ENCODE results near the gene TREX2. TPM values are rescaled to one million over a fixed set of nuclear protein-coding genes. Genes with fewer than 3 reads are reported as not detected.

TREX2 gene
- total and polyA plus RNA-seq, 2 of the 4 experiments (the other 2 are of a cell fraction), result 0.36 to 0.84 TPM

GRCh38 chrX:153438532-153438931, 7.3 kb downstream of the TREX2 start:
- no peak overlapping the region for H2AK5ac ChIP-seq (ENCODE audit: low read depth, low read length)
- ATAC-seq (ENCODE audit: low read depth) (0 out of 2 replicates have a peak, but pooled peaks have one; percentile 40), DNase-seq (peak; percentile 7)
- H3K9me3 ChIP-seq (ENCODE audit: control insufficient read depth, insufficient read depth, low read length), result peaks cover 9% of the 10 kb centered on the region
- TF ChIP-seq RAD21 (IDR thresholded peaks at IDR 0.05; ENCODE audit: low read length) (peak; percentile 25), BHLHE40 (IDR thresholded peaks at IDR 0.05; ENCODE audit: low read depth, low read length) (no peak)
- peaks cover 10% of the 10 kb centered on the region for H3K27me3 ChIP-seq (ENCODE audit: control insufficient read depth, insufficient read depth, low read length)
- H3K18ac ChIP-seq (ENCODE audit: low read depth, low read length), result no peak overlapping the region
- no peak overlapping the region for H3K23ac ChIP-seq (ENCODE audit: low read depth, low read length)
- no peak overlapping the region for H3K4me2 ChIP-seq (ENCODE audit: low read depth, low read length)
- WGBS, 2 experiments (ENCODE audit: extremely low coverage in 2 of 2, insufficient read length in 1 of 2), result 39% methylated on average over 3 of the region's 8 CpGs; no CpG with 5 or more reads in 1 of the 2 experiments
- no peak overlapping the region for H4K91ac ChIP-seq (ENCODE audit: insufficient read depth, low read depth, low read length)
- H3K56ac ChIP-seq (ENCODE audit: extremely low read depth, insufficient read depth, low read length), result no peak overlapping the region
- no peak overlapping the region for H4K5ac ChIP-seq (ENCODE audit: low read depth, low read length)
- no peak overlapping the region for H4K8ac ChIP-seq (ENCODE audit: low read depth in 2 of 2, low read length in 2 of 2)
- no peaks in the 10 kb centered on the region for H3K79me1 ChIP-seq (ENCODE audit: low read depth in 1 of 2, low read length in 2 of 2)
- no peaks in the 10 kb centered on the region for H3K9me1 ChIP-seq (ENCODE audit: insufficient read depth, low read length)
- no peak overlapping the region for H2BK120ac ChIP-seq (ENCODE audit: low read depth, low read length)
- no peak overlapping the region for H3K14ac ChIP-seq (replicated peaks; ENCODE audit: low read depth, low read length)
- no peak overlapping the region for H2AK9ac ChIP-seq (replicated peaks; ENCODE audit: low read depth, low read length, poor library complexity)
- H3K4me1 ChIP-seq (ENCODE audit: control insufficient read depth, insufficient read depth, low read length), result no peaks in the 10 kb centered on the region
- no peaks in the 10 kb centered on the region for H3K36me3 ChIP-seq (ENCODE audit: control insufficient read depth, insufficient read depth, low read length)
- H4K20me1 ChIP-seq (ENCODE audit: insufficient read depth, low read length), result no peaks in the 10 kb centered on the region
- ChIA-PET CTCF (interaction anchor here (1.2 kb wide), 1 partner anchor 14 kb away, joined by 4 read pairs; no protein-coding TSS in a partner anchor), POLR2A (ENCODE audit: unreplicated experiment) (no interaction called here)
- H3K27ac ChIP-seq (ENCODE audit: insufficient read depth, low read length), result no peak overlapping the region
- H2BK5ac ChIP-seq (ENCODE audit: low read depth, low read length, poor library complexity, severe bottlenecking), result no peak overlapping the region
- no peak overlapping the region for H3K4me3 ChIP-seq (ENCODE audit: insufficient read depth, low read depth, low read length)
- dilution Hi-C loops (cut with HindIII; ENCODE audit: low sequenced_read_pairs, unreplicated experiment) (no loop called here), in situ Hi-C loops (cut with MboI; ENCODE audit: low sequenced_read_pairs) (no loop called here), intact Hi-C loops (cut with micrococcal nuclease) (loop anchor here (1.0 kb wide), 1 partner anchor 406 kb away; no protein-coding TSS in a partner anchor)
- no peak overlapping the region for H2BK20ac ChIP-seq (ENCODE audit: low read depth, low read length)
- H2AFZ ChIP-seq (replicated peaks; ENCODE audit: low read length, poor library complexity), result no peak overlapping the region
- H2BK15ac ChIP-seq (ENCODE audit: low read depth, low read length), result no peak overlapping the region
- no peak overlapping the region for H3K9ac ChIP-seq (ENCODE audit: low read depth, low read length)
- no TSS peak for BruUV-seq (replicated peaks)
- no peak overlapping the region for H3K4ac ChIP-seq (ENCODE audit: low read depth, low read length)

All from IMR-90 (cell line).